ENCODE data around the gene PRR11. TPM values are rescaled to one million over a fixed set of nuclear protein-coding genes. Genes with fewer than 3 reads are reported as not detected.

The PRR11 gene
- total and polyA plus RNA-seq, 9 donors: 0.96 to 5.1 (median 1.4) TPM

DNA sequence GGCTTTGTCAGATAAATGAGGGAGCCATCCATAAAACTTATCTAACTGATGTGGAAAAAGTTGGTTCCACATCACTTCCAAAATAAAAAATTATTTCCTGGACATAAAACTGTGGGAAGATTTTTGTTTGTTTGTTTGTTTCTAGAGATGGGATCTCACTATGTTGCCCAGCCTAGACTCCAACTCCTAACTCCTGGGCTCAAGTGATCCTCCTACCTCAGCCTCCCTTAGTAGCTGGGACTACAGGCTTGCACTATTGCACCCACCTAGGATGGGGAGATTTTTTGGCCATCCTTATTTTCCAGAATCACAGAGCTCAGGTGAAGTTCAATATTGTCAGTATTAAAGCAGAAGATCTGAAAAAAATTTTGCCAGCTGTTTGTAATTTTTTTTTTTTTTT, 30.5 kb downstream of the PRR11 start:
- Histone ChIP-seq H3K27me3 (no peaks in the 10 kb centered on the region), H3K4me1 (ENCODE audit: insufficient read depth) (no peaks in the 10 kb centered on the region), H3K27ac (no peak overlapping the region), H3K9me3 (no peaks in the 10 kb centered on the region), H3K4me3 (no peak overlapping the region), H3K36me3 (no peaks in the 10 kb centered on the region)
- TF ChIP-seq EP300 (IDR thresholded peaks at IDR 0.05) (no peak), POLR2A (IDR thresholded peaks at IDR 0.05) (no peak), CTCF (IDR thresholded peaks at IDR 0.05) (no peak)
- no peak for DNase-seq
- intact Hi-C loops (cut with DNase I): no loop called here

DNA sequence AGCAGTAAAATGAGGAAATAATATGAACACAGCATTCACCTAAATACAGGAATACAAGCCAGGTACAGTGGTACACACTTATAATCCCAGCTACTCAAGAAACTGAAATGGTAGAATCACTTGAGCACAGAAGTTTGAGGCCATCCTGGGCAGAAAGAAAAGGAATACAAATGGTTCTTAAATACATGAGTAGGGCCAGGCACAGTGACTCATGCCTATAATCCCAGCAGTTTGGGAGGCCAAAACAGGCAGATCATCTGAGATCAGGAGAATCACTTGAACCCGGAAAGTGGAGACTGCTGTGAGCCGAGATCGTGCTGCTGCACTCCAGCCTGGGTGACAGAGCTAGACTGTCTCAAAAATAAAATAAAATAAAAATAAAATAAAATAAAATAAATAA, 31.3 kb downstream of the PRR11 start:
- TF ChIP-seq CTCF (IDR thresholded peaks at IDR 0.05): no peak
- TF ChIP-seq POLR2A (IDR thresholded peaks at IDR 0.05): no peak
- no peak for TF ChIP-seq EP300 (IDR thresholded peaks at IDR 0.05)
- intact Hi-C loops (cut with DNase I): no loop called here
- no peaks in the 10 kb centered on the region for H3K4me1 ChIP-seq (ENCODE audit: insufficient read depth)
- WGBS, 3 donors: 96 to 99% (median 99%) methylated on average over 3 of the region's 3 CpGs
- no peaks in the 10 kb centered on the region for H3K9me3 ChIP-seq
- no peak overlapping the region for H3K4me3 ChIP-seq
- no peaks in the 10 kb centered on the region for H3K27me3 ChIP-seq
- no peak for DNase-seq
- H3K27ac ChIP-seq: no peak overlapping the region
- H3K36me3 ChIP-seq: no peaks in the 10 kb centered on the region

GRCh38 chr17:59190806-59191205, 35.3 kb downstream of the PRR11 start:
- Histone ChIP-seq H3K36me3 (no peaks in the 10 kb centered on the region), H3K9me3 (no peaks in the 10 kb centered on the region), H3K27ac (no peak overlapping the region), H3K4me3 (no peak overlapping the region), H3K27me3 (no peaks in the 10 kb centered on the region), H3K4me1 (ENCODE audit: insufficient read depth) (no peaks in the 10 kb centered on the region)
- WGBS, 3 donors: 75 to 82% (median 77%) methylated on average over 2 of the region's 2 CpGs
- no peak for TF ChIP-seq EP300 (IDR thresholded peaks at IDR 0.05)
- TF ChIP-seq POLR2A (IDR thresholded peaks at IDR 0.05): no peak
- TF ChIP-seq CTCF (IDR thresholded peaks at IDR 0.05): no peak
- intact Hi-C loops (cut with DNase I): no loop called here
- DNase-seq: no peak

GRCh38 chr17:59193336-59193862, 37.9 kb downstream of the PRR11 start:
- H3K27ac ChIP-seq: no peak overlapping the region
- no peaks in the 10 kb centered on the region for H3K9me3 ChIP-seq
- TF ChIP-seq POLR2A (IDR thresholded peaks at IDR 0.05) (no peak), CTCF (IDR thresholded peaks at IDR 0.05) (no peak), EP300 (IDR thresholded peaks at IDR 0.05) (no peak)
- H3K4me3 ChIP-seq: no peak overlapping the region
- H3K27me3 ChIP-seq: no peaks in the 10 kb centered on the region
- no peak for DNase-seq
- WGBS, 3 donors: 90 to 96% (median 91%) methylated on average over 3 of the region's 3 CpGs
- intact Hi-C loops (cut with DNase I): no loop called here
- H3K4me1 ChIP-seq (ENCODE audit: insufficient read depth): no peaks in the 10 kb centered on the region
- H3K36me3 ChIP-seq: no peaks in the 10 kb centered on the region

All from ovary (tissue), 9 donors.